ENCODE measurements around the gene TFDP2. TPM values are rescaled to one million over a fixed set of nuclear protein-coding genes. Genes with fewer than 3 reads are reported as not detected.

The TFDP2 gene
- total and polyA plus RNA-seq, 9 of the 15 experiments (the other 6 are each of a cell fraction or from before 2014, with no cell fraction given), result 95.6 to 179 (median 126) TPM

DNA sequence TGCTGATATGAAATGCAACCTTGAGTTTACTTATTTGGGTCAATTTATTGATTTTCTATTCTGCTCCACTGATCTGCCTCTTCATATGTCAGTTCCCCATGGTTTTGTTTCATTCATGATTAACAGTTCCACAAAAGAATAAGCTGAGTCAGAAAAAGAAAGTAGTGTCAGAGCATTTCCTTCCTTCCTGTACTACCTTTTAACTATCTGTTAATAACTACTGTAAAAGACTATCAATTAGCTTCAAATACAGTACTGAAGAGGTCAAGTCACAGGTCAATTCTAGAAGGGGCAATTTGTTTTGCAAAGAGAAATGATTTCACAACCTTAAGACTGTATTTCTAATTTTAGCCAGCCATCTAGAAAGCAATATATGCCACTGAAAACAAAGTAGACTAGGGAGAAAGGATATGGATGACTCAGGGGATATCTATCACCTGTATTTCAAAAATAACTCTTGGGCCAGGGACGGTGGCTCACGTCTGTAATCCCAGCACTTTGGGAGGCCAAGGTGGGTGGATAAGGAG is 129.5 kb downstream of the TFDP2 start (continued):
- TF ChIP-seq MEF2A (IDR thresholded peaks at IDR 0.05; ENCODE audit: control insufficient read depth, low read depth, low read length), result peak; percentile 58; the same call in 1 of the 2 replicates
- no peak for TF ChIP-seq ZNF212 (CRISPR knock-in tag; IDR thresholded peaks at IDR 0.05)
- TF ChIP-seq NFE2 (IDR thresholded peaks at IDR 0.05; ENCODE audit: low read depth), result peak; percentile 26; the same call in 1 of the 2 replicates
- peak; percentile 57; the same call in 1 of the 2 replicates for TF ChIP-seq CEBPB (tag; IDR thresholded peaks at IDR 0.05)
- peak; percentile 51 for TF ChIP-seq C11orf30 (IDR thresholded peaks at IDR 0.05; ENCODE audit: low read depth)

- Histone ChIP-seq H3K9me1 (ENCODE audit: control insufficient read depth, insufficient read depth, low read length) (no peaks in the 10 kb centered on the region), H2AFZ (ENCODE audit: low read depth, low read length) (no peak overlapping the region), H4K20me1 (replicated peaks; ENCODE audit: control insufficient read depth, insufficient read depth, low read length) (no peaks in the 10 kb centered on the region), H3K4me1 (replicated peaks in 1 of 2; ENCODE audit: control insufficient read depth in 2 of 2, insufficient read depth in 2 of 2, low read length in 2 of 2) (peaks cover 13 to 31% of the 10 kb centered on the region in 2 experiments), H3K27me3 (ENCODE audit: control insufficient read depth in 2 of 2, insufficient read depth in 2 of 2, low read length in 2 of 2) (no peaks in the 10 kb centered on the region), H3K9ac (ENCODE audit: insufficient read depth in 1 of 2, low read depth in 2 of 2, low read length in 2 of 2) (no peak overlapping the region), H3K79me2 (ENCODE audit: control insufficient read depth, insufficient read depth, low read length) (peaks cover 85% of the 10 kb centered on the region), H3K9me3 (replicated peaks; ENCODE audit: control insufficient read depth, insufficient read depth, low read depth, low read length) (no peaks in the 10 kb centered on the region), H3K4me3 (no peak overlapping the region), H3K36me3 (ENCODE audit: control insufficient read depth, insufficient read depth, low read length) (peaks cover 29% of the 10 kb centered on the region), H3K4me2 (ENCODE audit: insufficient read depth, low read length) (no peak overlapping the region), H3K27ac (ENCODE audit: extremely low read depth, low read depth, low read length) (peak overlapping the region; percentile 39; the same call in 1 of the 3 replicates)
- in situ Hi-C loops (cut with MboI), result no loop called here
- no TSS peak for BruUV-seq (replicated peaks)
- DNase-seq (ENCODE audit: extremely low read depth in 1 of 4, low spot score in 3 of 4) (no peak), FAIRE-seq (peak; percentile 81), ATAC-seq (peak; percentile 73)
- no peak for TF ChIP-seq BRCA1 (IDR thresholded peaks at IDR 0.05)
- TF ChIP-seq BRCA1 (CRISPR knock-in tag; IDR thresholded peaks at IDR 0.05), result no peak
- TF ChIP-seq HNRNPH1 (optimal IDR thresholded peaks at IDR 0.05; ENCODE audit: low read depth, low read length), result no peak
- peak; percentile 46; the same call in 1 of the 2 replicates for TF ChIP-seq NFE2 (IDR thresholded peaks at IDR 0.05; ENCODE audit: low read depth)
- TF ChIP-seq ZBTB8A (IDR thresholded peaks at IDR 0.05; ENCODE audit: partially characterized antibody), result no peak
- TF ChIP-seq RHOXF2B (CRISPR knock-in tag; conservative IDR thresholded peaks at IDR 0.05), result no peak
- TF ChIP-seq CBX5 (IDR thresholded peaks at IDR 0.05; ENCODE audit: borderline replicate concordance, low read depth), result no peak
- no peak for TF ChIP-seq NFRKB (IDR thresholded peaks at IDR 0.05; ENCODE audit: low read depth)
- no peak for TF ChIP-seq DMBX1 (CRISPR knock-in tag; IDR thresholded peaks at IDR 0.05; ENCODE audit: borderline replicate concordance)
- 0 out of 2 replicates have a peak, but pooled peaks have one; percentile 12 for TF ChIP-seq ARID1B (IDR thresholded peaks at IDR 0.05)
- ChIA-PET POLR2A (interaction anchor here (0.5 to 1.7 kb wide), 4 partner anchors 9 to 91 kb away, joined by 4 to 7 read pairs (median 4); no protein-coding TSS in a partner anchor), CTCF (ENCODE audit: low intra/inter-chr PET ratio) (no interaction called here)
- intact Hi-C loops (cut with micrococcal nuclease), result no loop called here
- WGBS (ENCODE audit: insufficient coverage, low coverage, missing lambda C conversion rate), result 15% methylated on average over 2 of the region's 2 CpGs
Observed at GRCh38 chr3:142013993-142014392, 135.4 kb downstream of the TFDP2 start.

Measured in K562 (cell line).